Measurements from ENCODE around the gene PDPK1. TPM values are rescaled to one million over a fixed set of nuclear protein-coding genes. Genes with fewer than 3 reads are reported as not detected.

The PDPK1 gene
- total and polyA plus RNA-seq, 2 donors (not counting 1 experiment from before 2014, with no cell fraction given), result 25.9 to 30.7 TPM

GRCh38 chr16:2490190-2491105 is 47.4 kb upstream of the PDPK1 start:
- Histone ChIP-seq H4K20me1 (ENCODE audit: control insufficient read depth, extremely low read depth, insufficient read depth, low read length) (no peaks in the 10 kb centered on the region), H3K4me2 (ENCODE audit: extremely low read depth, insufficient read depth, low read length) (no peak overlapping the region), H3K9me3 (ENCODE audit: control insufficient read depth, insufficient read depth, low read depth, low read length) (no peaks in the 10 kb centered on the region), H3K9ac (ENCODE audit: insufficient read depth, low read length) (no peak overlapping the region), H3K4me1 (ENCODE audit: control insufficient read depth, extremely low read depth, insufficient read depth, low read length) (no peaks in the 10 kb centered on the region), H3K4me3 (replicated peaks in 1 of 4; ENCODE audit: control extremely low read depth in 1 of 4, insufficient read depth in 1 of 4, low read depth in 3 of 4, low read length in 4 of 4) (no peak overlapping the region), H3K27me3 (ENCODE audit: control insufficient read depth, insufficient read depth, low read length) (no peaks in the 10 kb centered on the region), H3K79me2 (ENCODE audit: control insufficient read depth, insufficient read depth, low read length) (no peaks in the 10 kb centered on the region), H3K27ac (ENCODE audit: insufficient read depth, low read length) (no peak overlapping the region), H2AFZ (ENCODE audit: low read length) (no peak overlapping the region), H3K36me3 (ENCODE audit: control insufficient read depth, insufficient read depth, low read length) (no peaks in the 10 kb centered on the region)
- no peak for DNase-seq (ENCODE audit: low read depth in 2 of 2)
- TF ChIP-seq CTCF (conservative IDR thresholded peaks at IDR 0.05 in 1 of 2, IDR thresholded peaks at IDR 0.05 in 1 of 2; ENCODE audit: low read depth in 1 of 2, low read length in 2 of 2) (no peak), EZH2 (IDR thresholded peaks at IDR 0.05; ENCODE audit: low read length, missing control alignments) (no peak)

- DNase-seq (ENCODE audit: low read depth in 2 of 2), result no peak
- H4K20me1 ChIP-seq (ENCODE audit: control insufficient read depth, extremely low read depth, insufficient read depth, low read length), result no peaks in the 10 kb centered on the region
- TF ChIP-seq EZH2 (IDR thresholded peaks at IDR 0.05; ENCODE audit: low read length, missing control alignments), result no peak
- TF ChIP-seq CTCF (conservative IDR thresholded peaks at IDR 0.05 in 1 of 2, IDR thresholded peaks at IDR 0.05 in 1 of 2; ENCODE audit: low read depth in 1 of 2, low read length in 2 of 2), result no peak
- H3K9me3 ChIP-seq (ENCODE audit: control insufficient read depth, insufficient read depth, low read depth, low read length), result no peaks in the 10 kb centered on the region
- H3K27ac ChIP-seq (ENCODE audit: insufficient read depth, low read length), result no peak overlapping the region
- no peak overlapping the region for H2AFZ ChIP-seq (ENCODE audit: low read length)
- H3K9ac ChIP-seq (ENCODE audit: insufficient read depth, low read length), result no peak overlapping the region
- peaks cover 8% of the 10 kb centered on the region for H3K36me3 ChIP-seq (ENCODE audit: control insufficient read depth, insufficient read depth, low read length)
- H3K4me3 ChIP-seq (replicated peaks in 1 of 4; ENCODE audit: control extremely low read depth in 1 of 4, insufficient read depth in 1 of 4, low read depth in 3 of 4, low read length in 4 of 4), result no peak overlapping the region
- no peaks in the 10 kb centered on the region for H3K27me3 ChIP-seq (ENCODE audit: control insufficient read depth, insufficient read depth, low read length)
- no peaks in the 10 kb centered on the region for H3K79me2 ChIP-seq (ENCODE audit: control insufficient read depth, insufficient read depth, low read length)
- H3K4me1 ChIP-seq (ENCODE audit: control insufficient read depth, extremely low read depth, insufficient read depth, low read length), result peaks cover 3% of the 10 kb centered on the region
- H3K4me2 ChIP-seq (ENCODE audit: extremely low read depth, insufficient read depth, low read length), result no peak overlapping the region
These were observed 45.5 kb upstream of the PDPK1 start for GRCh38 chr16:2492292-2492691.

- Histone ChIP-seq H3K36me3 (ENCODE audit: control insufficient read depth, insufficient read depth, low read length) (peaks cover 10% of the 10 kb centered on the region), H3K4me2 (ENCODE audit: extremely low read depth, insufficient read depth, low read length) (no peak overlapping the region), H3K27ac (ENCODE audit: insufficient read depth, low read length) (no peak overlapping the region), H2AFZ (ENCODE audit: low read length) (no peak overlapping the region), H3K4me3 (replicated peaks in 1 of 4; ENCODE audit: control extremely low read depth in 1 of 4, insufficient read depth in 1 of 4, low read depth in 3 of 4, low read length in 4 of 4) (no peak overlapping the region), H3K79me2 (ENCODE audit: control insufficient read depth, insufficient read depth, low read length) (no peaks in the 10 kb centered on the region), H4K20me1 (ENCODE audit: control insufficient read depth, extremely low read depth, insufficient read depth, low read length) (no peaks in the 10 kb centered on the region), H3K27me3 (ENCODE audit: control insufficient read depth, insufficient read depth, low read length) (no peaks in the 10 kb centered on the region), H3K9me3 (ENCODE audit: control insufficient read depth, insufficient read depth, low read depth, low read length) (no peaks in the 10 kb centered on the region), H3K9ac (ENCODE audit: insufficient read depth, low read length) (no peak overlapping the region), H3K4me1 (ENCODE audit: control insufficient read depth, extremely low read depth, insufficient read depth, low read length) (peaks cover 6% of the 10 kb centered on the region)
- DNase-seq (ENCODE audit: low read depth in 2 of 2), result no peak
- no peak for TF ChIP-seq EZH2 (IDR thresholded peaks at IDR 0.05; ENCODE audit: low read length, missing control alignments)
- no peak for TF ChIP-seq CTCF (conservative IDR thresholded peaks at IDR 0.05 in 1 of 2, IDR thresholded peaks at IDR 0.05 in 1 of 2; ENCODE audit: low read depth in 1 of 2, low read length in 2 of 2)
These were observed 44.2 kb upstream of the PDPK1 start for GRCh38 chr16:2493605-2494004.
